OCI-LY1 (cell line): Measurements from ENCODE around the gene PTPRF.

ENCODE experiments used
- H2AFZ ChIP-seq: fragments of 200-600 bp; sonication (generic), shearing (Covaris generic); 2 replicates; pipeline ENCODE4 v1.6.0; 2014; ENCODE audit warnings: antibody characterized with exemption, mild to moderate bottlenecking, low read length
- H3F3A ChIP-seq: fragments of 200-600 bp; sonication (generic), shearing (Covaris generic); 2 replicates; pipeline ENCODE4 v1.6.0; 2014; ENCODE audit warnings: mild to moderate bottlenecking, antibody characterized with exemption, low read length, moderate library complexity; ENCODE audit not compliant: insufficient read depth
- H3K27ac ChIP-seq: fragments of 200-600 bp; sonication (generic); 2 replicates; pipeline ENCODE4 v1.5.1; 2014; ENCODE audit warnings: low read length, mixed run types, mild to moderate bottlenecking, low read depth; ENCODE audit not compliant: poor library complexity, severe bottlenecking
- H3K27me3 ChIP-seq: fragments of 200-600 bp; sonication (generic); 2 replicates; pipeline ENCODE4 v1.6.0; 2014; ENCODE audit warnings: antibody characterized with exemption, mild to moderate bottlenecking, low read length, moderate library complexity; ENCODE audit not compliant: insufficient read depth
- H3K36me3 ChIP-seq: fragments of 200-600 bp; sonication (generic); 2 replicates; pipeline ENCODE4 v1.6.1; 2014; ENCODE audit warnings: mild to moderate bottlenecking, antibody characterized with exemption, low read length, moderate library complexity, mixed read lengths; ENCODE audit not compliant: insufficient read depth
- H3K4me1 ChIP-seq: fragments of 200-600 bp; sonication (generic); 2 replicates; pipeline ENCODE4 v1.5.1; 2014; ENCODE audit warnings: mild to moderate bottlenecking, low read length, moderate library complexity; ENCODE audit not compliant: insufficient read depth, severe bottlenecking
- H3K4me2 ChIP-seq: fragments of 200-600 bp; sonication (generic), shearing (Covaris generic); 2 replicates; pipeline ENCODE4 v1.6.1; 2014; ENCODE audit warnings: low read length
- H3K4me3 ChIP-seq: fragments of 200-600 bp; sonication (generic); 2 replicates; pipeline ENCODE4 v1.5.1; 2014; ENCODE audit warnings: low read length, low read depth, mild to moderate bottlenecking, mixed read lengths; ENCODE audit not compliant: poor library complexity, severe bottlenecking
- H3K79me2 ChIP-seq: fragments of 200-600 bp; shearing (Covaris generic); 2 replicates; pipeline ENCODE4 v1.6.1; 2016; ENCODE audit warnings: mixed run types, low read length, mixed read lengths; ENCODE audit not compliant: insufficient read depth
- H3K9ac ChIP-seq: fragments of 200-600 bp; sonication (generic), shearing (Covaris generic); 2 replicates; pipeline ENCODE4 v1.6.1; 2014; ENCODE audit warnings: mild to moderate bottlenecking, low read length, mixed read lengths
- H3K9me2 ChIP-seq: fragments of 200-600 bp; sonication (generic), shearing (Covaris generic); 2 replicates; pipeline ENCODE4 v1.6.1; 2014; ENCODE audit warnings: low read depth, mild to moderate bottlenecking, low read length, mixed read lengths
- H3K9me3 ChIP-seq: fragments of 200-600 bp; shearing (Covaris generic); 2 replicates; pipeline ENCODE4 v1.6.1; 2014; ENCODE audit warnings: low read length, mixed read lengths
- H4K20me1 ChIP-seq: fragments of 200-600 bp; sonication (generic), shearing (Covaris generic); 2 replicates; pipeline ENCODE4 v1.6.0; 2016; ENCODE audit warnings: mild to moderate bottlenecking, low read length; ENCODE audit not compliant: insufficient read depth
- CTCF ChIP-seq: fragments of 200-600 bp; sonication (generic), shearing (Covaris generic); IDR thresholded peaks from 2 replicates; pipeline ENCODE4 v1.5.1; 2017; ENCODE audit warnings: mild to moderate bottlenecking, antibody characterized with exemption, low read length, moderate library complexity, mixed read lengths
- EZH2 ChIP-seq: fragments of 200-600 bp; sonication (generic), shearing (Covaris generic); IDR thresholded peaks from 2 replicates; pipeline ENCODE4 v1.8.0; 2017; ENCODE audit warnings: borderline replicate concordance, mixed run types, mild to moderate bottlenecking, antibody characterized with exemption, low read length, moderate library complexity, mixed read lengths

PTPRF gene

GRCh38 chr1:43570715-43571114 is 40.0 kb downstream of the PTPRF start:
- Histone ChIP-seq H4K20me1 (no peaks in the 10 kb centered on the region), H2AFZ (no peak overlapping the region), H3K4me3 (no peak overlapping the region), H3K27ac (no peak overlapping the region), H3K27me3 (0 out of 2 replicates have a peak, but pooled peaks cover 4% of the 10 kb centered on the region), H3K36me3 (no peaks in the 10 kb centered on the region), H3K4me2 (no peak overlapping the region), H3F3A (no peaks in the 10 kb centered on the region), H3K9me3 (no peaks in the 10 kb centered on the region), H3K4me1 (peaks cover 10% of the 10 kb centered on the region), H3K9ac (no peak overlapping the region), H3K9me2 (no peaks in the 10 kb centered on the region), H3K79me2 (no peaks in the 10 kb centered on the region)
- TF ChIP-seq EZH2 = no peak
- no peak for TF ChIP-seq CTCF

- Histone ChIP-seq H3F3A (no peaks in the 10 kb centered on the region), H3K9ac (no peak overlapping the region), H3K9me2 (no peaks in the 10 kb centered on the region), H4K20me1 (no peaks in the 10 kb centered on the region), H3K9me3 (no peaks in the 10 kb centered on the region), H3K4me3 (no peak overlapping the region), H3K4me2 (no peak overlapping the region), H3K79me2 (no peaks in the 10 kb centered on the region), H3K27me3 (0 out of 2 replicates have a peak, but pooled peaks cover 4% of the 10 kb centered on the region), H3K27ac (no peak overlapping the region), H3K36me3 (no peaks in the 10 kb centered on the region), H3K4me1 (peaks cover 10% of the 10 kb centered on the region), H2AFZ (no peak overlapping the region)
- TF ChIP-seq EZH2 = no peak
- TF ChIP-seq CTCF = no peak
These were observed 41.4 kb downstream of the PTPRF start for GRCh38 chr1:43572084-43572483.

- no peak overlapping the region for H3K27ac ChIP-seq
- no peaks in the 10 kb centered on the region for H3K9me3 ChIP-seq
- H3K4me2 ChIP-seq = no peak overlapping the region
- no peak overlapping the region for H3K4me3 ChIP-seq
- TF ChIP-seq EZH2 = no peak
- TF ChIP-seq CTCF = no peak
- no peaks in the 10 kb centered on the region for H3K79me2 ChIP-seq
- no peak overlapping the region for H2AFZ ChIP-seq
- 0 out of 2 replicates have a peak, but pooled peaks cover 4% of the 10 kb centered on the region for H3K27me3 ChIP-seq
- H3K9me2 ChIP-seq = no peaks in the 10 kb centered on the region
- no peaks in the 10 kb centered on the region for H3F3A ChIP-seq
- no peaks in the 10 kb centered on the region for H3K36me3 ChIP-seq
- H3K4me1 ChIP-seq = peaks cover 10% of the 10 kb centered on the region
- no peaks in the 10 kb centered on the region for H4K20me1 ChIP-seq
- H3K9ac ChIP-seq = no peak overlapping the region
These were observed 41.9 kb downstream of the PTPRF start for GRCh38 chr1:43572538-43572937.
